Activated CD4-positive, alpha-beta T cell treated with anti-CD3 and anti-CD28 coated beads, Interleukin-2, amount 10 ng/mL, durations not matched to agents 24 days and 14 days (primary cell): Measurements from ENCODE around the gene ASZ1. TPM values are rescaled to one million over a fixed set of nuclear protein-coding genes. Genes with fewer than 3 reads are reported as not detected.
"Not testable (repeated sequence)": the region's sequence is repeated elsewhere in the genome, so short reads cannot be mapped to it uniquely, and the experiment has no call there.

Experiments
- DNase-seq: peaks from one replicate; pipeline ENCODE4 v3.0.0; 2022
- H3K27ac Mint-ChIP-seq: one replicate; pipeline ENCODE4 v1.8.0; 2022; ENCODE audit warnings: mild to moderate bottlenecking, mixed read lengths
- H3K27me3 Mint-ChIP-seq: one replicate; pipeline ENCODE4 v1.8.0; 2022; ENCODE audit warnings: mixed read lengths
- H3K36me3 Mint-ChIP-seq: one replicate; pipeline ENCODE4 v1.8.0; 2022; ENCODE audit warnings: low read depth, mild to moderate bottlenecking, mixed read lengths
- H3K4me1 Mint-ChIP-seq: one replicate; pipeline ENCODE4 v1.8.0; 2021; ENCODE audit warnings: mixed read lengths
- H3K4me3 Mint-ChIP-seq: one replicate; pipeline ENCODE4 v1.8.0; 2022; ENCODE audit warnings: mild to moderate bottlenecking, moderate library complexity, mixed read lengths
- H3K9me3 Mint-ChIP-seq: one replicate; pipeline ENCODE4 v1.8.0; 2021; ENCODE audit warnings: mixed read lengths
- intact Hi-C: fragments of 100-400 bp; cut with micrococcal nuclease; formaldehyde crosslinking; loops from one replicate; pipeline ENCODE4 v1.15.1; 2023
- total RNA-seq: library from RNA; stranded (reverse); gene quantifications from 2 replicates; pipeline ENCODE4 v1.2.3, GENCODE V29; 2022

The ASZ1 gene
- total RNA-seq, 1 donor from 2014 or later, result not detected

DNA sequence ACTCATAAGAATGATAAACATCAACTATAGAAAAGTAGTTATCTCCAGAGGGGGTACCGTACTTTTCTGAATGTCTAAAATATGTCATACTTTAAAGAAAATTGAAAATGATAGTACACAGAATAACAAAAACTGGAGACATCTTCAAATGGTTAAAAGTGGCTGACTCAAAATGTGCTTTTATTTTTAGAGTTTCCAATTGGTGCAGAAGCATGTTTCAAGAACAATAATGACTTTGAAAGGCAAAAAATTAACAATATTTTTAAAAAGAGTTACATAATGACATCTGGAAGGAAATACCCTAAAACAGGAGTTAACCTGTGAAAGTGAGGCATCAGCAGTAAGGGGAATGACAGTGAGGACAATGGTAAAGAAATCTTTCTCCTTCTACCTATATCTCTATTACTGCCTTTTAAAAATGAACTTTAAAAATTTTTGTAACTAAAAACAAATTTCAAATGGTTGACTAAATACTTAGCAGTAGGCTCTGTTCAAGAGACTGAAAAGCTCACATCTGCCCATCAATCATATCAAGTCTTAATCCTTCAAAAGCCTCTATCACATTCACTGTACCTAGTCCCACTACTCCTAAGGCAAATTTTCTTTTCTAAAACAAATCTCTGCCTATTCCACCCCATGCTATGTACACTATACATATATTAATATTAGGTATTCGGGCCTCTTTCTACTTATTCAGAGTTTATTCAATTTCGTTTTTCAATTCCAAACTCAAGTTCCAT is 3.0 kb downstream of the ASZ1 start:
- no peak overlapping the region for H3K27ac Mint-ChIP-seq
- DNase-seq, result no peak
- H3K4me3 Mint-ChIP-seq, result no peak overlapping the region

GRCh38 chr7:117414591-117414990 is 12.7 kb downstream of the ASZ1 start:
- H3K36me3 Mint-ChIP-seq, intact Hi-C loops, H3K27ac Mint-ChIP-seq, H3K9me3 Mint-ChIP-seq, DNase-seq, H3K4me3 Mint-ChIP-seq, H3K27me3 Mint-ChIP-seq, H3K4me1 Mint-ChIP-seq: not testable (repeated sequence)

More for the DNA sequence above, 3.0 kb downstream of the ASZ1 start:
- Mint-ChIP-seq H3K36me3 (no peaks in the 10 kb centered on the region), H3K9me3 (no peaks in the 10 kb centered on the region), H3K4me1 (no peaks in the 10 kb centered on the region), H3K27me3 (peaks cover 3% of the 10 kb centered on the region)
- intact Hi-C loops, result no loop called here

DNA sequence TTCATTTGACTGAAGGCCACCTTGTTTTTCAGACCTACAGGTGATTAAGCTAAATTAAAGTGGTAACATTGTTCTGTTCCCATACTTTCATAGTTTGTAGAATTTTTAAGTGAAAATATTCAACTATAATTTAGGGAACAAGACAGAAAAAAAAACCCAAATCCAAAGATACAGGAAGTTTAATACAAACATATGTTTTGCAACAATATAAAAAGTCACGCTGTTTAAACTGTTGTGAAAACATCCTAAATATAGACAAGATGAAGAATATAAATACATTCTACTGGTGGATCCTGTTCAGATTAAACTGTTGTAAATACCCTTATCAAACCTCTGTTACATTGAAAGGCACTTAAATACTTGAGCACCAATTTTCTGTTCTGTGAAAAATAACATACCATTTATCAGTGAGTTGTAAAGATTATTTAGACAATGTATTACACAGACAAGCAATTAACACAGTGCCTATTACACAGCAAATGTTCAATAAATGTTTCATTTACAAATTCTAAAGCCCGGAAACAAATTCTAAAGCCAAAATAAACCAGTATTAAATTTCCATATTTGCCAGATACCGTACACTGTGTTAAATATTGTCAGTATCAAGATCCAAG is 14.2 kb downstream of the ASZ1 start:
- Mint-ChIP-seq H3K27ac (no peak overlapping the region), H3K4me1 (no peaks in the 10 kb centered on the region), H3K36me3 (no peaks in the 10 kb centered on the region), H3K27me3 (no peaks in the 10 kb centered on the region), H3K9me3 (no peaks in the 10 kb centered on the region), H3K4me3 (no peak overlapping the region)
- intact Hi-C loops, result no loop called here
- no peak for DNase-seq

DNA sequence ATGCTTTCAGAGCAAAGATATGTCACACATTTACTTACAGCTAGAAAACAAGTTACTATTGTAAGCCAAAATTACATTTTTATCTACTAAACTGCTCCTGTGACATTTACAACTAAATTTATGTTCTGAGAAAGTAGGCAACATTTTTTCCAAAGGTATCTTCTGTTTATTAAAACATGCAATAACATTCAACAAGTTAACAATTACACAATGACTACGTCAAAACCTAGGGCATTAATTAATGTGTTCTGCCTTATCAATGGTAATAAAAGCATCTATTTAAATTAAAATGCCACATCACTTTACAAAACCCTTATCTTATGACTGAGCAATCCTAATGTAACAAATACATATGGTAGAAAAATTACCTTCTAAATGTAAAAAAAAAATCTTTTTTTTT is 14.9 kb downstream of the ASZ1 start:
- no peak for DNase-seq
- intact Hi-C loops, result no loop called here
- Mint-ChIP-seq H3K4me1 (no peaks in the 10 kb centered on the region), H3K9me3 (no peaks in the 10 kb centered on the region), H3K36me3 (no peaks in the 10 kb centered on the region), H3K27me3 (no peaks in the 10 kb centered on the region), H3K4me3 (no peak overlapping the region), H3K27ac (no peak overlapping the region)

- no peak overlapping the region for H3K27ac Mint-ChIP-seq
- no peak overlapping the region for H3K4me3 Mint-ChIP-seq
- no peaks in the 10 kb centered on the region for H3K27me3 Mint-ChIP-seq
- no peaks in the 10 kb centered on the region for H3K9me3 Mint-ChIP-seq
- H3K36me3 Mint-ChIP-seq, result no peaks in the 10 kb centered on the region
- intact Hi-C loops, result no loop called here
- no peak for DNase-seq
- no peaks in the 10 kb centered on the region for H3K4me1 Mint-ChIP-seq
Observed at GRCh38 chr7:117411539-117411938, 15.8 kb downstream of the ASZ1 start.

GRCh38 chr7:117408831-117409230 is 18.5 kb downstream of the ASZ1 start:
- H3K4me1 Mint-ChIP-seq, result no peaks in the 10 kb centered on the region
- no peaks in the 10 kb centered on the region for H3K27me3 Mint-ChIP-seq
- no peak for DNase-seq
- intact Hi-C loops, result no loop called here
- H3K9me3 Mint-ChIP-seq, result no peaks in the 10 kb centered on the region
- H3K27ac Mint-ChIP-seq, result no peak overlapping the region
- no peak overlapping the region for H3K4me3 Mint-ChIP-seq
- H3K36me3 Mint-ChIP-seq, result no peaks in the 10 kb centered on the region

GRCh38 chr7:117405519-117405918 is 21.8 kb downstream of the ASZ1 start:
- H3K4me3 Mint-ChIP-seq, result no peak overlapping the region
- intact Hi-C loops, result no loop called here
- no peak for DNase-seq
- H3K9me3 Mint-ChIP-seq, result no peaks in the 10 kb centered on the region
- no peaks in the 10 kb centered on the region for H3K27me3 Mint-ChIP-seq
- no peak overlapping the region for H3K27ac Mint-ChIP-seq
- H3K4me1 Mint-ChIP-seq, result no peaks in the 10 kb centered on the region
- H3K36me3 Mint-ChIP-seq, result no peaks in the 10 kb centered on the region

DNA sequence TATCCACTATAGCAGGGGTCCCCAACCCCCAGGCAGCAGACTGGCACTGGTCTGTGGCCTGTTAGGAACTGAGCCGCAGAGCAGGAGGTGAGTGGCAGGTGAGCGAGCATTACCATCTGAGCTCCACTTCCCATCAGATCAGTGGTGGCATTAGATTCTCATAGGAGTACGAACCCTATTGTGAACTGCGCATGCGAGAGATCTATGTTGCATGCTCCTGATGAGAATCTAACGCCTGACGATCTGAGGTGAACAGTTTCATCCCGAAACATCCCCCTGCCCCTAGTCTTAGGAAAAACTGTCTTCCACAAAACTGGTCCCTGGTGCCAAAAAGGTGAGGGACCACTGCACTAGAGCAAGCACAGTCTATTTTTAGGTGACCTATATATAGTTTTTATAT is 23.6 kb downstream of the ASZ1 start:
- Mint-ChIP-seq H3K4me1 (no peaks in the 10 kb centered on the region), H3K27ac (no peak overlapping the region), H3K4me3 (no peak overlapping the region), H3K9me3 (no peaks in the 10 kb centered on the region), H3K36me3 (no peaks in the 10 kb centered on the region), H3K27me3 (no peaks in the 10 kb centered on the region)
- intact Hi-C loops, result no loop called here
- no peak for DNase-seq

GRCh38 chr7:117402109-117402508 is 25.2 kb downstream of the ASZ1 start:
- H3K4me1 Mint-ChIP-seq, result no peaks in the 10 kb centered on the region
- no peak overlapping the region for H3K4me3 Mint-ChIP-seq
- H3K27ac Mint-ChIP-seq, result no peak overlapping the region
- no peaks in the 10 kb centered on the region for H3K27me3 Mint-ChIP-seq
- no peaks in the 10 kb centered on the region for H3K36me3 Mint-ChIP-seq
- intact Hi-C loops, result no loop called here
- DNase-seq, result no peak
- no peaks in the 10 kb centered on the region for H3K9me3 Mint-ChIP-seq

DNA sequence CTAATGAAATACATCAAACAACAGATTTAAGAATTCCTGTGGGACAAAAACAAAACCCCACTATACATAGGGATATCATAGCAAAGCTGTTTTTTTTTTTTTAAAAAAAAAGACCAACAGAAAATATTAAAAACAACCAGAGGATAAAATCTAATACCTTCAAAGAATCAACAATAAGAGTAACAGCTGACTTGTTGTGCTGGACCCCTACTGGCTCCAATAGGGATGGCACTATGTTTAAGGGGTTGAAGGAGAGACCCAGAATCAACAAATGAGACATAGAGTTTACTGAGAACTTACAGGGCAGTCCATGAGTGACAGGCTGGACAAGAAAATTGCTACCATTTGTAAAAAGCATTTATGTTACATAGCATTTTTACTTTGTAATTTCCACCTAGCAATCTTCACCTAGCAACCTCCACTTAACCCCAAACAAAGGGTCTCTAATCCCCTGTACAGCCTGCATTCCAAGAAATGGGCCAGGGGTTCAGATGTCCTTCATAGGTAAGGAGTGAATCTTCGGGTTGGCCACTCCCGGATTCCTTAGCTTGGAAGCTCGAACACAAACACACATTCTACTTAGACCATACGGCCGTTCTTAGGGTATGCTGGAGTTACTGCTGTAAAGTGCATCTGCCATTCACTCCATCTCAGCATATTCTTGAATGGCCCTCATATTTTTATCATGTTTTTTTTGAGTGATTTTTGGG is 25.8 kb downstream of the ASZ1 start:
- intact Hi-C loops, result no loop called here
- Mint-ChIP-seq H3K36me3 (no peaks in the 10 kb centered on the region), H3K4me1 (no peaks in the 10 kb centered on the region), H3K4me3 (no peak overlapping the region), H3K27ac (no peak overlapping the region), H3K9me3 (no peaks in the 10 kb centered on the region), H3K27me3 (no peaks in the 10 kb centered on the region)
- DNase-seq, result no peak

DNA sequence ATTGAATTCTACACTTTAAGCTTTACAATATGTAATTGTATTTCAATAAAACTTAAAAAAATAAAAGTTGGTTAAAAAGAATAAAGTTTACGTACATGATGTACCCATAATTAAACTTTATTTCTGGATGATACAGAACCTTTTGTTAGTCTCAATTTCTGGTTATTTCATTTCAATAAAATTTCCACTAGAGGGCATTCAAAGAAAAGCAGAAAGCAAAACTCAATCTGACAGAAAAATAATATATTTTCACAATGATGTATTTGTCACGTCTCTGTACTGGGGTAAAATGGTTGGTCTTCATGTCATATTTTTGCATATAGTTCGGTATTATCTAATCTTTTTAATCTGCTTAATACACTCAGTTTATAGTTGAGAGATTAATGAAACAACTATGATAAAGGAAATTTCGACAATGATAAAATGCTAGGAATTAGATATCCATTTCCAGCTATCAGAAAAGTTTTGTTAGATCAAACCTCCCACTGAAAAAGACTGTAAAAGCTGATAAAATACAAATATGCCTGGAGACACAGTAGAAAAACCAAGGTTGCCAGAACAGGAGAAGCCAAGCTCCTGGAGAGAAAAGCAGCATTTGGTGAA is 27.4 kb downstream of the ASZ1 start:
- intact Hi-C loops, result loop anchor here (5.0 to 10.0 kb wide), 2 partner anchors 315 to 752 kb away; no protein-coding TSS in a partner anchor
- no peak for DNase-seq
- no peaks in the 10 kb centered on the region for H3K4me1 Mint-ChIP-seq
- H3K4me3 Mint-ChIP-seq, result no peak overlapping the region
- H3K27ac Mint-ChIP-seq, result no peak overlapping the region
- H3K27me3 Mint-ChIP-seq, result no peaks in the 10 kb centered on the region
- no peaks in the 10 kb centered on the region for H3K36me3 Mint-ChIP-seq
- no peaks in the 10 kb centered on the region for H3K9me3 Mint-ChIP-seq

GRCh38 chr7:117395743-117396142 is 31.6 kb downstream of the ASZ1 start:
- Mint-ChIP-seq H3K9me3 (no peaks in the 10 kb centered on the region), H3K27me3 (no peaks in the 10 kb centered on the region), H3K4me3 (no peak overlapping the region), H3K4me1 (no peaks in the 10 kb centered on the region), H3K36me3 (no peaks in the 10 kb centered on the region), H3K27ac (no peak overlapping the region)
- intact Hi-C loops, result loop anchor here (5.0 to 10.0 kb wide), 2 partner anchors 319 to 757 kb away; no protein-coding TSS in a partner anchor
- DNase-seq, result no peak

- peaks cover 5% of the 10 kb centered on the region for H3K9me3 Mint-ChIP-seq
- no peak overlapping the region for H3K27ac Mint-ChIP-seq
- intact Hi-C loops, result loop anchor here (10.0 kb wide), 1 partner anchor 321 kb away; no protein-coding TSS in a partner anchor
- no peak for DNase-seq
- H3K4me1 Mint-ChIP-seq, result no peaks in the 10 kb centered on the region
- no peaks in the 10 kb centered on the region for H3K27me3 Mint-ChIP-seq
- no peak overlapping the region for H3K4me3 Mint-ChIP-seq
- H3K36me3 Mint-ChIP-seq, result no peaks in the 10 kb centered on the region
Observed at GRCh38 chr7:117393781-117394180, 33.5 kb downstream of the ASZ1 start.

DNA sequence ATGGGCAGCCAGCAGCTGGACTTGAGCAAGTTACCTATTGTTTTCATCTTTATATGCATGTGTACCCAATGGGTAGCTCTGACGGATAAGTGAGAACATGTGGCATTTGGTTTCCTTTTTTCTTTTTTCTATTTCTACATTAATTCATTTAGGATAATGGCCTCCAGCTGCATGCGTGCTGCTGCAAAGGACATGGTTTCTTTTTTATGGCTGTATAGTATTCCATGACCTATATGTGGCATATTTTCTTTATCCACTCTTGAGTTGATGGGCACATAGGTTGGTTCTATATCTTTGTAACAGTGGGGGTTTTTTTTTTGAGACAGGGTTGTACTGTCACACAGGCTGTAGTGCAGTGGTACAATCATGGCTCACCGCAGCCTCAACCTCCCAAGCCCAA is 37.4 kb downstream of the ASZ1 start:
- no peak for DNase-seq
- intact Hi-C loops, result loop anchor here (5.0 to 10.0 kb wide), 2 partner anchors 178 to 325 kb away; no protein-coding TSS in a partner anchor
- Mint-ChIP-seq H3K36me3 (no peaks in the 10 kb centered on the region), H3K4me1 (no peaks in the 10 kb centered on the region), H3K4me3 (no peak overlapping the region), H3K9me3 (peaks cover 5% of the 10 kb centered on the region), H3K27me3 (no peaks in the 10 kb centered on the region), H3K27ac (no peak overlapping the region)
